Heart left ventricle (tissue), 16 donors: ENCODE results near the gene IRF2. TPM values are rescaled to one million over a fixed set of nuclear protein-coding genes. Genes with fewer than 3 reads are reported as not detected.

ENCODE experiments used
- ATAC-seq, 4 donors: fragments of 200-7000 bp; cut with Tn5 transposase; one replicate each; pipeline ENCODE4 v1.9.1; 2020 to 2022; ENCODE audit warnings: moderate library complexity in 4 of 4, mild to moderate bottlenecking in 3 of 4, moderate number of reproducible peaks in 1 of 4
- DNase-seq, 5 donors: peaks; one replicate each; pipeline ENCODE4 v3.0.0-alpha.2; 2020
- H3K27ac ChIP-seq, 12 donors: fragments of 200-600 bp; sonication (generic) in 4 of 12; one replicate each; pipeline versions ENCODE4 v1.5.0 to v1.8.0; 2016 to 2022; ENCODE audit warnings: mild to moderate bottlenecking in 2 of 12
- H3K27me3 ChIP-seq, 9 donors: fragments of 200-600 bp; sonication (generic) in 2 of 9; one replicate each; pipeline versions ENCODE4 v1.5.1 to v1.8.0; 2016 to 2022; ENCODE audit warnings: mild to moderate bottlenecking in 3 of 9
- H3K36me3 ChIP-seq, 9 donors: fragments of 200-600 bp; sonication (generic) in 2 of 9; one replicate each; pipeline versions ENCODE4 v1.5.0 to v1.8.0; 2018 to 2022; ENCODE audit warnings: mild to moderate bottlenecking in 2 of 9
- H3K4me1 ChIP-seq, 12 donors: fragments of 200-600 bp; sonication (generic) in 4 of 12; one replicate each; pipeline versions ENCODE4 v1.5.0 to v1.8.0; 2016 to 2022; ENCODE audit warnings: mild to moderate bottlenecking in 3 of 12
- H3K4me3 ChIP-seq, 12 donors: fragments of 200-600 bp; sonication (generic) in 4 of 12; one replicate each; pipeline versions ENCODE4 v1.5.0 to v1.8.0; 2017 to 2022; ENCODE audit warnings: mild to moderate bottlenecking in 9 of 12, moderate library complexity in 4 of 12
- H3K9me3 ChIP-seq, 12 donors: fragments of 200-600 bp; sonication (generic) in 4 of 12; one replicate each; pipeline versions ENCODE4 v1.5.0 to v1.8.0; 2016 to 2022; ENCODE audit warnings: mild to moderate bottlenecking in 1 of 12
- CTCF ChIP-seq, 12 donors: fragments of 200-600 bp; sonication (generic) in 4 of 12; IDR thresholded peaks; one replicate each; pipeline versions ENCODE4 v1.5.0 to v1.8.0; 2018 to 2022; ENCODE audit warnings: antibody characterized with exemption in 12 of 12, mild to moderate bottlenecking in 5 of 12
- POLR2A ChIP-seq, 2 donors: fragments of 450-650 bp; IDR thresholded peaks; one replicate each; pipeline ENCODE4 v1.6.1; 2017; ENCODE audit warnings: antibody characterized with exemption in 2 of 2, mild to moderate bottlenecking in 2 of 2, moderate library complexity in 2 of 2
- WGBS, 4 donors: extraction: QIAGEN DNeasy Blood & Tissue Kit in 2 of 4; methylation state at CpG; one replicate each; pipeline versions ENCODE4 v1.1.5 to v1.1.7; 2013 to 2018; 5-methylcytosine and 5-hydroxymethylcytosine counted together
- intact Hi-C, 10 donors: fragments of 100-400 bp; cut with DNase I; formaldehyde crosslinking; loops; one replicate each; pipeline versions ENCODE4 v1.11.1 to v1.14.2; 2022
- polyA plus RNA-seq, 2 donors: library from polyadenylated mRNA; stranded (reverse); fragments of 200-250 nt; gene quantifications; one replicate each; pipeline ENCODE4 v1.2.3, GENCODE V29; 2013
- total RNA-seq, 9 donors: library from RNA; depleted of rRNA in 2 of 9; stranded (reverse); fragments of >200 nt in 2 of 9; fragmentation: NEBNext Ultra II Directional in 3 of 9; extraction: Animal tissue kit (Norgen Biotek cat#: 25700) in 3 of 9; gene quantifications; one replicate each; pipeline versions ENCODE4 v1.1.0 to v1.2.4, GENCODE V29; 2016 to 2023
- donor health status: ischemic (EF 13 %, LVEDD 7.1; RV severe dilation, severe dysfunction).
- donor health status: healthy with polysubstance abuse.
- donor health status: DM: no; HTN: yes; CAD: no.
- donor health status: DM: no; HTN: no; CAD: no.
- donor health status: ischemic (EF 25% LVEDD 6.9; RV normal size, moderate dysfunction).
- donor health status: ischemic (EF 25% LVEDD 5.7; RV mildly dilated, moderate dysfunction).
- donor health status: healthy.
- donor health status: DM: yes; HTN: yes; CAD: no.
- donor health status: ischemic (EF 35%, LVEDD 5.7; RV mildly dilated, moderate dysfunction).
- donor health status: nonischemic (EF 11% LVEDD 7.7; RV severe dilation, severe dysfunction).
- donor health status: DM: yes; HTN: yes; CAD: no.
- donor health status: PGD.
- donor health status: ischemic (EF 29% LVEDD 5.4; RV normal size, mild dysfunction).
- donor health status: nonischemic (EF 23%, LVEDD 6.1; RV moderate dilation, normal function).

The IRF2 gene
- total and polyA plus RNA-seq, 11 donors, result 11.5 to 47.2 (median 26.0) TPM

GRCh38 chr4:184498598-184498997 is 24.2 kb upstream of the IRF2 start:
- H3K4me3 ChIP-seq, result no peak overlapping the region
- no peaks in the 10 kb centered on the region for H3K27me3 ChIP-seq
- no peaks in the 10 kb centered on the region for H3K36me3 ChIP-seq
- H3K9me3 ChIP-seq, result peaks cover 0 to 8% (median 0%) of the 10 kb centered on the region in 12 donors
- ATAC-seq, result no peak
- no peak for TF ChIP-seq CTCF (IDR thresholded peaks at IDR 0.05)
- no peak for TF ChIP-seq POLR2A (IDR thresholded peaks at IDR 0.05)
- DNase-seq, result no peak
- intact Hi-C loops, result no loop called here
- H3K27ac ChIP-seq, result no peak overlapping the region
- 92 to 96% (median 94%) methylated on average over 9 to 10 of the region's 10 CpGs for WGBS, 4 donors
- peaks cover 0 to 3% (median 0%) of the 10 kb centered on the region in 12 donors for H3K4me1 ChIP-seq

GRCh38 chr4:184489771-184490170 is 15.4 kb upstream of the IRF2 start:
- H3K9me3 ChIP-seq, result no peaks in the 10 kb centered on the region
- H3K27me3 ChIP-seq, result no peaks in the 10 kb centered on the region
- ATAC-seq (no peak), DNase-seq (no peak)
- H3K4me1 ChIP-seq, result no peaks in the 10 kb centered on the region
- WGBS, 4 donors, result 82 to 100% (median 89%) methylated on average over 3 to 8 of the region's 8 CpGs
- no peak overlapping the region for H3K4me3 ChIP-seq
- no peak overlapping the region for H3K27ac ChIP-seq
- TF ChIP-seq POLR2A (IDR thresholded peaks at IDR 0.05) (no peak), CTCF (IDR thresholded peaks at IDR 0.05) (no peak)
- H3K36me3 ChIP-seq, result no peaks in the 10 kb centered on the region
- intact Hi-C loops, result loop anchor here in 1 of 10 donors (5.0 kb wide), 1 partner anchor 38 kb away; no protein-coding TSS in a partner anchor

- H3K9me3 ChIP-seq, result no peaks in the 10 kb centered on the region
- DNase-seq (no peak), ATAC-seq (no peak)
- H3K27ac ChIP-seq, result no peak overlapping the region
- no peak for TF ChIP-seq POLR2A (IDR thresholded peaks at IDR 0.05)
- TF ChIP-seq CTCF (IDR thresholded peaks at IDR 0.05), result no peak
- no peaks in the 10 kb centered on the region for H3K4me1 ChIP-seq
- intact Hi-C loops, result no loop called here
- WGBS, 4 donors, result 89 to 92% (median 91%) methylated on average over 9 of the region's 9 CpGs
- H3K36me3 ChIP-seq, result no peaks in the 10 kb centered on the region
- H3K4me3 ChIP-seq, result no peak overlapping the region
- H3K27me3 ChIP-seq, result no peaks in the 10 kb centered on the region
Observed at GRCh38 chr4:184487503-184487902, 13.2 kb upstream of the IRF2 start.

GRCh38 chr4:184485279-184485678 is 10.9 kb upstream of the IRF2 start:
- H3K27ac ChIP-seq, result no peak overlapping the region
- ATAC-seq (no peak), DNase-seq (no peak)
- no peaks in the 10 kb centered on the region for H3K9me3 ChIP-seq
- TF ChIP-seq CTCF (IDR thresholded peaks at IDR 0.05) (no peak), POLR2A (IDR thresholded peaks at IDR 0.05) (no peak)
- H3K4me3 ChIP-seq, result no peak overlapping the region
- no peaks in the 10 kb centered on the region for H3K36me3 ChIP-seq
- H3K27me3 ChIP-seq, result no peaks in the 10 kb centered on the region
- WGBS, 4 donors, result 83 to 92% (median 86%) methylated on average over 2 of the region's 2 CpGs
- H3K4me1 ChIP-seq, result peaks cover 0 to 7% (median 0%) of the 10 kb centered on the region in 12 donors
- intact Hi-C loops, result no loop called here
